Activated CD8-positive, alpha-beta memory T cell treated with anti-CD3 and anti-CD28 coated beads for 36 hours (primary cell): Measurements from ENCODE around the gene RTCA. TPM values are rescaled to one million over a fixed set of nuclear protein-coding genes. Genes with fewer than 3 reads are reported as not detected.

Experiments
- CTCF ChIA-PET: fragments of 350-600 bp; sonication (Branson Sonifier 250); formaldehyde crosslinking; loops from one replicate; lab custom pipeline; 2021; ENCODE audit warnings: antibody characterized with exemption; lab: Charles Lee
- POLR2A ChIA-PET: fragments of 350-600 bp; sonication (Branson Sonifier 250); formaldehyde crosslinking; loops from one replicate; lab custom pipeline; 2021; ENCODE audit warnings: antibody characterized with exemption; lab: Charles Lee
- total RNA-seq, 2 experiments: library from RNA; stranded (reverse); gene quantifications; one replicate each; pipeline ENCODE4 v1.2.3, GENCODE V29; 2021

The RTCA gene
- total RNA-seq, 2 experiments from 2014 or later = 62.5 to 63.5 TPM

GRCh38 chr1:100298512-100298911, 32.5 kb downstream of the RTCA start:
- ChIA-PET POLR2A (interaction anchor here (0.9 kb wide), 1 partner anchor 53 kb away, joined by 3 read pairs; no protein-coding TSS in a partner anchor), CTCF (no interaction called here)

DNA sequence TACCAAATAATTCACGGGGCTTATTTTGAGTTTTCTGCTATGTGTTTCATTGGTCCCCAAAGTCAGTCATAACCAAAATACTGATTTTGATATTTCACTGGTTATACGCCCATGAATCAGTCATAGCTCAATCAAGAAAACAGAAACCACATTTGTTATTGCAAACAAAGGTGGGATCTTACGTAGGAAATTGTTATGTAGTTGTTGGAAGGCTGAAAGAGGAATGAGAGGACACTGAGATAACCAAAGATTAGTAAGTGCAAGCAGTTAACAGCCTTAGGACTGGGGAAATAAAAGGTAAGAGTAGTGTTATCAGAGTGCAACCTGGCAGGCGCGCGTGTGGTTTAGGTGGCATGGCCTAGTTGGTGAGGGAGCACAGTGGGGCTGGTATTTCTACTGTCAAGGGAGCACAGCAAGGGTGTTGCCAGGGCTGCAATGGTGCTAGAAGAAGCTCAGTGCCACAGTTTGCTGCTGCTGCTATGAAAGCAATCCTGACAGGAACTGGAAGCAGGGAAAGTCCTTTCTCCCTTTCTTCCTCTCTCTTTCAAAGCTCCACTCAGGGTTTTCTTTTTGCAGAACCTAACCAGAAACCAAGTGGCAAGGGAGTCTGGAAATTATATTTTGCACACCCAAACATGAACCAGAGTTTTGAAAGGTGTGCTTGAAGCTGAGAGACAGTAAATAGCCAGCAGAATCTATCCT, 33.7 kb downstream of the RTCA start:
- ChIA-PET POLR2A (no interaction called here), CTCF (no interaction called here)

DNA sequence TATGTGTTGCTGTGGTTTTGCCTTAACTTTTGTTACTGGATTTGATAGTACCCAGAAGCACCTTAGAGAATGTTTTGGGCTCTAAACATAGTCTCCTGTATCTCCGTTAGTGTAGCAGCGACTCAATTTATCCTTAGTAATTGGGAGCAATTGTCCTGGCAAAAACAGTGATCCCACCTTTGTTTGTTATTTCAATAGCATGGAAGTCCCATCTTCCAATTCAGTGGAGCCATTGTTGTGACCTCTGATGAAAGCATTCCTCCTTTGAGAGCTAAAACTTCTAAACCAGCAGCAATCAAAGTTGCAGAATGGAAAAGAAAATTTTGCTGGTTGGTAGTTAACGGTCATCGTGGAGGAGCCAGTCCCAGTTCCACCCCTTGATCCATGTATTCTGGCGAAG, 34.7 kb downstream of the RTCA start:
- CTCF ChIA-PET = interaction anchor here (0.9 kb wide), 1 partner anchor 159 kb away, joined by 3 read pairs; no protein-coding TSS in a partner anchor
- POLR2A ChIA-PET = no interaction called here

DNA sequence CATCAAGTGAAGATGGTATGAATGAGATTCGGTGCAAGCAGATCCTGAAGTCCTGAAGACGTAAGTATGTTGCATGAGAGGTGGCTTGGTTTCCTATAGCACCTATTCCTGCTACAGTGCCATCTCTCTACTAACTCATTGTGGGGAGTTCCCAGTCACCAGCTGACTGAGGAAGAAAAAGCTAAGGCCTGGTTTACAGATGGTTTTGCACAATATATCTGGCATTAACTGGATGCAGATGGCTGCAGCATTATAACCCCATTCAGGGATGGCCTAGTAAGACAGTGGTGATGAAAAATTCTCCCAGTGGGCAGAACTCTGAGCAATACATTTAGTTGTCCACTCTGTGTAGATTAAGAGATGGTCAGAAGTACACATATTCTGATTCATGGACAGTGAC, 36.7 kb downstream of the RTCA start:
- ChIA-PET CTCF (no interaction called here), POLR2A (no interaction called here)

GRCh38 chr1:100304227-100304626, 38.2 kb downstream of the RTCA start:
- ChIA-PET POLR2A (no interaction called here), CTCF (no interaction called here)

- ChIA-PET CTCF (no interaction called here), POLR2A (no interaction called here)
Observed at GRCh38 chr1:100304921-100305320, 38.9 kb downstream of the RTCA start.

- CTCF ChIA-PET = no interaction called here
- POLR2A ChIA-PET = no interaction called here
Observed at GRCh38 chr1:100305954-100306353, 39.9 kb downstream of the RTCA start.

DNA sequence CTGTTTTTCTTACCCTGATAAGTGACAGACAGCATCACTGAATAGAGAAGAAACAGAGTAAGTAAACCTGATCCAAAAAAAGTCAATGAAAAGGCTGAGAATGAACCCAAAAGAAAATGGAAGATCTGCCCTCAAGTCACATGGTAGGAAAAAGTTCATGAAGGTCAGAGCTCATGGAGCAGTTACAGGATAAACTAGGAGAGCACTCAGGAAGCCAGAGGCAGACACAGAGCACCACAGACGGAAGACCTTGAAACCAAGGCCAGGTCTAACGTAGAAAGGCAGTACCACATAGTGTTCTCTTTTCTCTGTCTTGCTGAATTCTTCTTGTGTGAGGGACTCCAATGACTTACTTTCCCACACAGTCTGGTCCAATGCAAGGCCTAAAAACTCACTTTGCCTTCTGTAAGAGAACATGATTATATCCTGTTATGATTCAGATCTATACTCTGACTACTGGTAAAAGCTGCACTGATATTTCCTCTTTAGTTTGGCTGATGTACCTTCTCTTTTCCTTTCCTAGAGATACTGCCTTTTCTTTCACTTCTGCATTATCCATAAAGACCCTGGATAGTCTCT, 40.8 kb downstream of the RTCA start:
- ChIA-PET CTCF (no interaction called here), POLR2A (no interaction called here)

GRCh38 chr1:100308777-100309176, 42.8 kb downstream of the RTCA start:
- POLR2A ChIA-PET = no interaction called here

GRCh38 chr1:100309863-100310262, 43.8 kb downstream of the RTCA start:
- ChIA-PET POLR2A (no interaction called here), CTCF (no interaction called here)

More at GRCh38 chr1:100308777-100309176, 42.8 kb downstream of the RTCA start:
- CTCF ChIA-PET = no interaction called here

- POLR2A ChIA-PET = no interaction called here
- CTCF ChIA-PET = no interaction called here
Observed at GRCh38 chr1:100313382-100313781, 47.4 kb downstream of the RTCA start.

- ChIA-PET POLR2A (no interaction called here), CTCF (no interaction called here)
Observed at GRCh38 chr1:100316622-100317021, 50.6 kb downstream of the RTCA start.

DNA sequence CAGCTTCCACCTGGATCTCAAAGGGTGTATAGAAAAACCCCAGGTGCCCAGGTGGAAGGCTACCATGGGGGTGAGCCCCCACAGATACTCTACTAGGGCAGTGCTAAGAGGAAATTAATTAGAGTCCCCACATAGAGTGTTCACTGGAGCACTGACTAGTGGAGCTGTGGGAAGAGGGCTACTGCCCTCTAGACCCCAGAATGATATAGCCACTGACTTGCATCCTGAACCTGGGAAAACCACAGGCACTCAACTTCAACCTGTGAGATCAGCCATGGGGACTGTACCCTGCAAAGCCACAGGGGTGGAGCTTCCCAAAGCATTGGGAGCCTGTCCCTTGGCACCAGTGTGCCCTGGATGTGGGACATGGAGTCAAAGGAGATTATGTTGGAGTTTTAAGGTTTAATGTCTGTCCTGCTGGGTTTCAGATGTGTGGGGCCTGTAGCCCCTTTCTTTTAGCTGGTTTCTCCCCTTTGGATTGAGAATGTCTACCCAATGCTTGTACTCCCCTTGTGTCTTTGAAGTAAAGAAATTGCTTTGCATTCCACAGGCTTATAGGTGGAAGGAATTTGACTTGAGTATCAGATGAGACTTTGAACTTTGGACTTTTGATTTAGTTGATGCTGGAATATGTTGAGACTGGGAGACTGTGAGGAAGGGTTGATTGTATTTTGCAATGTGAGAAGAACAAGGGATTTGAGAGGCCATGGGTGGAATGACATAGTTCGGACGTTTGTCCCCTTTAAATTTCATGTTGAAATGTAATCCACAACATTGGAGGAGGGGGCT, 54.5 kb downstream of the RTCA start:
- ChIA-PET POLR2A (no interaction called here), CTCF (no interaction called here)

DNA sequence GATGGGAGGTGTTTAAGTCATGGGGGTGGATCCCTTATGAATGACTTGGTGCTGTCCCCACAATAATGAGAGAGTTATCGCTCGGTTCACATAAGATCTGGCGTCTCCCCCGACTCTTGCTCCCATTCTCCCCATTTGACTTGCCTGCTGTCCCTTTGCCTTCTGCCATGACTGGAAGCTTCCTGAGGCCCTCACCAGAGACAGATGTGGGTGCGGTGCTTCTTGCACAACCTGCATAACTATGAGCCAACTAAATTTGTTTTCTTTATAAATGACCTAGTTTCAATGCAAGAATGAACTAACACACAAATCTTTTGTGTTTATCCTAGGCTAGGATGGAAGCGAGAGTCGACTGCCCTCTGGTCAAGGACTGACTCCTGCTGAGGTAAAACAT, 55.1 kb downstream of the RTCA start:
- POLR2A ChIA-PET = no interaction called here
- CTCF ChIA-PET = no interaction called here

- POLR2A ChIA-PET = no interaction called here
- CTCF ChIA-PET = no interaction called here
Observed at GRCh38 chr1:100321506-100321905, 55.5 kb downstream of the RTCA start.

DNA sequence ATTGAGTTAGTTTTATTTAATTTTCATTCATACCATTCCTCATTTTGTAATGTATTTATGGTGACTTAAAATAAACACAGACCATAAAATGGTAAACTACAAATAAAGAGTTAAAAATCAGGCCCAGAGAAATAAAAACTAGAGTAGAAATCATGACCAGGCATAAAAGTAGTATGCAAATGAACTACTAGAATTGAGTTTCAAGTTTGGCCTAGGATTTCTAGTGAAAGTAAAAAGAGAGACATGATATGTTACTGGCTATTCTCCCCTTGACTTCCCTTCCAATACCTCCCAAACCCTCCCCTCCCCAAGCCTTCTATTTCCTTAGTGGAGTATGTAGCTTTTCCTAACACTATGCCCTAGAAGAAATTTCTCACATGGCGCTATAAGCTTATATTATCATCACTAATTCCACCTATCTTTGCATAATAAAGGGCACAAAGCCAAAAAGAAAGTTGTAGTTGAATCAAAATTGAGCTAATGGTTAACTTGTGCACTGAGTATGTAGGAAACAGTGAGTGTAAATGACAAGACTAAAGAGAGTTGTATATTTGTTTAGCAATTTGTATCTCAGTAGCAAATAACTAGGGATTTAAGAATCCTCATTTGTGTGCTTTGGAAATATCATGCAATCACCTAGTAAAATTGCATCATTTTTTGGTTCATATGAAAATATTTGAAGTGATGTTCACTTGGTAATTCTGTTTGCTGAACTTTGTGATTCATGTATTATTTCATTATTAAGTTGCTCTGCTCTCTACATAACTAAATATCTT, 56.6 kb downstream of the RTCA start:
- ChIA-PET POLR2A (no interaction called here), CTCF (no interaction called here)

GRCh38 chr1:100323419-100324106, 57.5 kb downstream of the RTCA start:
- ChIA-PET POLR2A (no interaction called here), CTCF (interaction anchor here (0.5 kb wide), 1 partner anchor 42 kb away, joined by 3 read pairs; no protein-coding TSS in a partner anchor)

DNA sequence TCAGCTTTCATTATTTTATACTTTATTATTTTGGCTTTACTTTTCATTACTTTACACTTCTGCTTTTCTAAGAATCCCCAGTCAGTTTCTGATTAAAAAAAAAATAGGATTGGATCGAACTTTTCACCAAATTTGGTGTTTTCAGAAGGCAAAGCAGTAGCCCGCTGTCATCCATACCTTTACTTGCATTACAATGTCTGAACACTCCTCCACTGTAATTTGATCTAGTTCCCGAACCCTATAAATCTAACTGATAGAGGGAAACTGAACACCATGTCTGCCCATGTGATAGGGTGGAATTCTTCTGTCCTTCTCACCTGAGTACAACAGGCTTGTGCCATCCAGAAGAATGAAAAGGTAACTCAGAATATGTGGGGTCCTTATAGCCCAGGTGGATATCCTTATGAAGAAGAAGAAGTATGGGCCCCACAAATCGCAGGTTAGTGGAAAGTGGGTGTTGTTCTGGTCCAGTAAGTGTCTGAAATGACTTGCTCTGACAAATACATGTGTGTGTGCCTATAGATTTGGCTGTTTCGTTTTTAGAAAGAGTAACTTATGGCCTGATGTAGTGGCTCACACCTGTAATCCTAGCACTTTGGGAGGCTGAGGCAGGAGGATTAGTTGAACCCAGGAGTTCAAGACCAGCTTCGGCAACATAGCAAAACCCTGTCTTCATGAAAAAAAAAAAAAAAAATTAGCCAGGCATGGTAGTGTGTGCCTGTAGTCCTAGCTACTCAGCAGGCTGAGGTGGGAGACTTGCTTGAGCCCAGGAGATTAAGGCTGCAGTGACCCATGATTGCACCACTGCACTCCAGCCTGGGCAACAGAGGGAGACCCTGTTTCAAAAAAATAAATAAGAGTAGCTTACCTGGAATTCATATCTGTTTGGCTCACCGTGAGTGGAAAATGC, 59.7 kb downstream of the RTCA start:
- POLR2A ChIA-PET = no interaction called here
- CTCF ChIA-PET = no interaction called here
